A549 (cell line): ENCODE data around the gene ELAVL1. TPM values are rescaled to one million over a fixed set of nuclear protein-coding genes. Genes with fewer than 3 reads are reported as not detected.
A peak's percentile ranks its signal among the peaks of the same experiment; 100 is the strongest.

Experiments
- ATAC-seq, 2 experiments: fragments of 200-7000 bp in 1 of 2; fragments of >200 bp in 1 of 2; cut with Nextera tagmentation in 1 of 2; cut with Tn5 transposase in 1 of 2; 3 replicates each; pipeline versions ENCODE4 v1.8.0 to v1.9.1; 2018 to 2020; ENCODE audit warnings: mild to moderate bottlenecking in 1 of 2, moderate library complexity in 1 of 2
- CTCF ChIA-PET: fragments of 300-600 bp; sonication (Branson Sonifier 250); formaldehyde crosslinking; extraction: SDS; loops from one replicate; lab custom pipeline; 2021; ENCODE audit warnings: antibody characterized with exemption, inconsistent platforms; lab: Yijun Ruan, JAX
- POLR2A ChIA-PET: fragments of 350-600 bp; formaldehyde crosslinking; extraction: SDS; loops from one replicate; lab custom pipeline; 2021; ENCODE audit warnings: antibody characterized with exemption, inconsistent platforms; lab: Yijun Ruan, JAX
- DNase-seq, 2 experiments: peaks; one replicate each; pipeline versions ENCODE4 v3.0.0 to v3.0.0-alpha.2; 2011 to 2016; ENCODE audit warnings: low read depth in 1 of 2, low spot score in 1 of 2
- FAIRE-seq: peaks from 2 replicates; lab custom pipeline; 2011; peaks lifted over from hg19 to GRCh38; lab: Jason Lieb, UNC
- H3K27ac ChIP-seq, 2 experiments: fragments of >200 bp; sonication (Bioruptor Twin); formaldehyde crosslinking; 3 replicates each; pipeline ENCODE4 v1.5.1; 2016 to 2017
- H3K4me1 ChIP-seq: fragments of >200 bp; sonication (Bioruptor Twin); formaldehyde crosslinking; 3 replicates; pipeline ENCODE4 v1.6.1; 2016
- H3K4me2 ChIP-seq: fragments of >200 bp; sonication (Bioruptor Twin); formaldehyde crosslinking; 3 replicates; pipeline ENCODE4 v1.6.1; 2016
- H3K4me3 ChIP-seq: fragments of >200 bp; sonication (Bioruptor Twin); formaldehyde crosslinking; 3 replicates; pipeline ENCODE4 v1.5.1; 2016
- H3K9me3 ChIP-seq: fragments of >200 bp; sonication (Bioruptor Twin); formaldehyde crosslinking; 3 replicates; pipeline ENCODE4 v1.6.1; 2016
- BHLHE40 ChIP-seq: IDR thresholded peaks from 2 replicates; pipeline ENCODE4 v1.6.1; 2012; ENCODE audit warnings: low read depth, low read length, inconsistent platforms
- CBX8 ChIP-seq: fragments of 200-600 bp; sonication (generic); IDR thresholded peaks from 2 replicates; pipeline ENCODE4 v1.6.1; 2016
- CEBPB ChIP-seq, 2 experiments: fragments of >200 bp in 1 of 2; sonication (Bioruptor Twin) in 1 of 2; formaldehyde crosslinking in 1 of 2; IDR thresholded peaks; 2 replicates each; pipeline ENCODE4 v1.6.1; 2012 to 2016
- EHMT2 ChIP-seq: fragments of 200-600 bp; sonication (generic); IDR thresholded peaks from 2 replicates; pipeline ENCODE4 v1.6.1; 2016; ENCODE audit warnings: antibody characterized with exemption, low read depth, mild to moderate bottlenecking, moderate library complexity
- FOSL2 ChIP-seq, 2 experiments: fragments of 450-650 bp in 1 of 2; fragments of >200 bp in 1 of 2; sonication (Bioruptor Twin) in 1 of 2; formaldehyde crosslinking; IDR thresholded peaks; 2 replicates each; pipeline versions ENCODE4 v1.5.0 to v1.6.1; 2016 to 2020; ENCODE audit warnings: mild to moderate bottlenecking in 1 of 2, moderate library complexity in 1 of 2
- HEYL ChIP-seq: fragments of 250-450 bp; sonication (Bioruptor Pico); IDR thresholded peaks from 2 replicates; pipeline ENCODE4 v1.8.0; 2021; ENCODE audit warnings: mild to moderate bottlenecking, moderate library complexity
- MYC ChIP-seq: IDR thresholded peaks from 2 replicates; pipeline ENCODE4 v1.6.1; 2012; ENCODE audit warnings: mild to moderate bottlenecking, inconsistent platforms, low read length, improper control_type of control experiment, borderline replicate concordance
- NFE2L2 ChIP-seq: fragments of 150-350 bp; conservative IDR thresholded peaks from 2 replicates; pipeline ENCODE4 v1.6.1; 2014; ENCODE audit warnings: low read length
- NPAS2 ChIP-seq: fragments of 250-450 bp; sonication (Bioruptor Pico); IDR thresholded peaks from 2 replicates; pipeline ENCODE4 v1.8.0; 2022; ENCODE audit warnings: mild to moderate bottlenecking, moderate library complexity, borderline replicate concordance
- NR3C1 ChIP-seq: fragments of >200 bp; sonication (Bioruptor Twin); formaldehyde crosslinking; IDR thresholded peaks from 3 replicates; pipeline ENCODE4 v1.6.1; 2017
- RFX5 ChIP-seq: fragments of 450-650 bp; IDR thresholded peaks from 2 replicates; pipeline ENCODE4 v1.7.1; 2014; ENCODE audit warnings: antibody characterized with exemption, mild to moderate bottlenecking, moderate library complexity
- SMC3 ChIP-seq: fragments of >200 bp; sonication (Bioruptor Twin); formaldehyde crosslinking; IDR thresholded peaks from 3 replicates; pipeline ENCODE4 v1.6.1; 2018; ENCODE audit warnings: inconsistent platforms
- ZC3H11A ChIP-seq: fragments of 450-650 bp; IDR thresholded peaks from 2 replicates; pipeline ENCODE4 v1.6.1; 2014; ENCODE audit warnings: antibody characterized with exemption, mild to moderate bottlenecking
- WGBS: methylation state at CpG from one replicate; pipeline ENCODE4 v1.1.6; 2017; ENCODE audit errors: missing lambda C conversion rate; 5-methylcytosine and 5-hydroxymethylcytosine counted together
- polyA plus RNA-seq, 4 experiments: library from polyadenylated mRNA; depleted of rRNA in 3 of 4; stranded (reverse); fragments of >200 nt; fragmentation: RNase III in 1 of 4; extraction: RNeasy Plus Mini Kit Qiagen cat#74134 plus additional on column Dnase treatment in 1 of 4; gene quantifications; 2 replicates in 3 of 4; 3 replicates in 1 of 4; pipeline ENCODE4 v1.2.3, GENCODE V29; 2011 to 2017
- TF ChIP-seq, protein P1 (sequence below): fragments of 450-650 bp; IDR thresholded peaks from 2 replicates; pipeline ENCODE4 v1.6.1; 2014; ENCODE audit warnings: antibody characterized with exemption
- TF ChIP-seq, protein P2 (sequence below): IDR thresholded peaks from 2 replicates; pipeline ENCODE4 v1.6.1; 2012; ENCODE audit warnings: low read depth, borderline replicate concordance
- TF ChIP-seq, protein P3 (sequence below): IDR thresholded peaks from 2 replicates; pipeline ENCODE4 v1.6.1; 2012
- TF ChIP-seq, protein P4 (sequence below): fragments of >200 bp; sonication (Bioruptor Twin); formaldehyde crosslinking; IDR thresholded peaks from 2 replicates; pipeline ENCODE4 v1.6.1; 2016
- TF ChIP-seq, protein P5 (sequence below): fragments of >200 bp; sonication (Bioruptor Twin); formaldehyde crosslinking; IDR thresholded peaks from 3 replicates; pipeline ENCODE4 v1.5.1; 2016
- TF ChIP-seq, protein P6 (sequence below): fragments of 250-450 bp; sonication (Bioruptor Pico); IDR thresholded peaks from 2 replicates; pipeline ENCODE4 v1.5.0; 2020; ENCODE audit warnings: low read depth, mild to moderate bottlenecking, moderate library complexity

The ELAVL1 gene
- polyA plus RNA-seq, 2 of the 4 experiments (the other 2 are of a cell fraction), result 39.3 to 55.6 TPM

DNA sequence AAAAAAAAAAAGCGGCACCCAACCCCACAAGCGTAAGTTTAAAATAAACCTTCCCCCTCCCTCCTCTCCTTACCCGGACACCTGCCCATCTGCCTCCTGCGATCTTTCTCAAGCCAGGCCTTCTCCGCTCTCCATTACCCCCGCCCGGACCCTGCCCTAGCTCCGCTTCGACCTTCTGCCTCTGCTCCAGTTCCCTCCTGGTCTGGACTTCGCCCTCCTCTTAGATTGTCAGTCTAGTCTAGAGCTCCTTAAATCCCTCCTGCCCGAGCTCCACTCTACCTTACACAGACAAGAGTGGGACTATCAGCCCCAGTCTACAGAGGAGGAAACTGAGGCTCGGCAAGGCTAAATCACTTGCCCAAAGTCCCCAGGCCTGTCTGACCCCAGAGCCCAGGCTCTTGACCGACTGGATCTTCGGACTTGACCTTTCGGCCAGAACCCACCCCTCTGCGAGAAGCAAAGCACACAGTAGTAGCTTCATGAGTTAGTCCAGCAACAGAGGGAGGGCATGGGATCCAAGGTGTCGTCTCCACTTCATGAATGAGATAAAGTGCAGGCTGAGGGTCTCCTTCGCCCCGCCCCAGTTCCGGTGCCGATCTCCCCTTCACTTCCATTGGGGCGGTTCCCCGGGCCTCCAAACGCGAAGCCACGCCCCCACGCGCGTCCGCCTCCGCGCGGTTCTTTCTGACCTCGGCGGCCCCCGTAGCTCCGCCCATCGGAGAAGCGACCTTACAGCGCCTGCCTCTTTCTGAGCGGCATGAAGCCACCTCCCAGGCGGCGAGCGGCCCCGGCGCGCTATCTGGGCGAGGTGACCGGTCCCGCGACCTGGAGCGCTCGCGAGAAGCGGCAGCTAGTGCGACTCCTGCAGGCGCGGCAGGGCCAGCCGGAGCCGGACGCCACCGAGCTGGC, 85.6 kb downstream of the ELAVL1 start, which contains the start of gene SNAPC2 (continued):
- TF ChIP-seq, protein P1, sequence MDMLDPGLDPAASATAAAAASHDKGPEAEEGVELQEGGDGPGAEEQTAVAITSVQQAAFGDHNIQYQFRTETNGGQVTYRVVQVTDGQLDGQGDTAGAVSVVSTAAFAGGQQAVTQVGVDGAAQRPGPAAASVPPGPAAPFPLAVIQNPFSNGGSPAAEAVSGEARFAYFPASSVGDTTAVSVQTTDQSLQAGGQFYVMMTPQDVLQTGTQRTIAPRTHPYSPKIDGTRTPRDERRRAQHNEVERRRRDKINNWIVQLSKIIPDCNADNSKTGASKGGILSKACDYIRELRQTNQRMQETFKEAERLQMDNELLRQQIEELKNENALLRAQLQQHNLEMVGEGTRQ, result no peak
- TF ChIP-seq, protein P2, sequence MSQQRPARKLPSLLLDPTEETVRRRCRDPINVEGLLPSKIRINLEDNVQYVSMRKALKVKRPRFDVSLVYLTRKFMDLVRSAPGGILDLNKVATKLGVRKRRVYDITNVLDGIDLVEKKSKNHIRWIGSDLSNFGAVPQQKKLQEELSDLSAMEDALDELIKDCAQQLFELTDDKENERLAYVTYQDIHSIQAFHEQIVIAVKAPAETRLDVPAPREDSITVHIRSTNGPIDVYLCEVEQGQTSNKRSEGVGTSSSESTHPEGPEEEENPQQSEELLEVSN, result peak; percentile 45; the same call in 1 of the 2 replicates

DNA sequence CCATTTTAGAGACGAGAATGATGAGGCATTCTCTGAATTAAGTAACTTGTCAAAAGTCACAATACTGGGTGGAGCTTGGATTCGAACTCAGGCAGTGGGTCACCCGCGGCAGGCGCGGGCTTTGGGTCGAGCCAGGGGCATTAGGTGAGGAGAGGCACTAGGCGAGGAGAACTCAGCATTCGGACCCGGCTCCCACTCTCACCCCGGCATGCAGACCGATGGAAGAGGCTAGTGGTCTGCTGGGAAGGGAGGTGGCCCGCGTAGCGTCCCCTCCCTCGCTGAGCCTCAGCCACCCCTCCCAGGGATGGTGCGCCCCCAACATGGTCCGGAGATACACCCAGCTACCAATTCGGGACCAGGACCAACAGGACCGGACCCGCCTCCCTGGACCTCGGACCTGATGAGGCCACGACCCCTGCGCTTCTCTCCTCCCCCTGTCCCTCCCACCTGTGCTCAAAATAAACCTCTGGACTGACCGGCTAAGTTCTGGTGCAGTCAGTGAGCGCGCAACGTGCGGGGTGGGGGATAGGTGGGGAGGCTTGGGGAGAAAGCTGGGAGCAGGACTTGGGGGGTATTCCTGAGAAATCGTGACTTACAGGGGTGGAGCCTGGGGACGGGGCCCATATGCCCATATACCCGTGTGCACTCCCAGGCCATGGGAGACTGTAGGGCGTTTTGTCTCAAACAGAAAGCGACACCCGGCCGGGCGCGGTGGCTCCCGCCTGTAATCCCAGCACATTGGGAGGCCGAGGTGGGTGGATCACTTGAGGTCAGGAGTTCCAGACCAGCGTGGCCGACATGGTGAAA, 86.6 kb downstream of the ELAVL1 start:
- POLR2A ChIA-PET, result interaction anchor here (1.9 to 2.0 kb wide), 2 partner anchors 15 to 25 kb away, joined by 12 to 17 read pairs; partner anchors contain the start of genes MAP2K7 and TIMM44
- DNase-seq, result no peak
- Histone ChIP-seq H3K4me2 (no peak overlapping the region), H3K9me3 (no peaks in the 10 kb centered on the region), H3K4me3 (no peak overlapping the region), H3K4me1 (peaks cover 19% of the 10 kb centered on the region), H3K27ac (no peak overlapping the region)
- FAIRE-seq, result no peak
- no peak for TF ChIP-seq FOSL2 (IDR thresholded peaks at IDR 0.05)
- no peak for TF ChIP-seq FOSL2 (CRISPR knock-in tag; IDR thresholded peaks at IDR 0.05)
- no peak for TF ChIP-seq CEBPB (IDR thresholded peaks at IDR 0.05)
- no peak for TF ChIP-seq CBX8
- no peak for TF ChIP-seq MYC
- TF ChIP-seq, protein P3, sequence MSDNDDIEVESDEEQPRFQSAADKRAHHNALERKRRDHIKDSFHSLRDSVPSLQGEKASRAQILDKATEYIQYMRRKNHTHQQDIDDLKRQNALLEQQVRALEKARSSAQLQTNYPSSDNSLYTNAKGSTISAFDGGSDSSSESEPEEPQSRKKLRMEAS, result no peak
- no peak for TF ChIP-seq NFE2L2
- no peak for TF ChIP-seq EHMT2
- TF ChIP-seq, protein P4, sequence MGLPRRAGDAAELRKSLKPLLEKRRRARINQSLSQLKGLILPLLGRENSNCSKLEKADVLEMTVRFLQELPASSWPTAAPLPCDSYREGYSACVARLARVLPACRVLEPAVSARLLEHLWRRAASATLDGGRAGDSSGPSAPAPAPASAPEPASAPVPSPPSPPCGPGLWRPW, result no peak
- TF ChIP-seq SMC3, result no peak
- TF ChIP-seq, protein P5, sequence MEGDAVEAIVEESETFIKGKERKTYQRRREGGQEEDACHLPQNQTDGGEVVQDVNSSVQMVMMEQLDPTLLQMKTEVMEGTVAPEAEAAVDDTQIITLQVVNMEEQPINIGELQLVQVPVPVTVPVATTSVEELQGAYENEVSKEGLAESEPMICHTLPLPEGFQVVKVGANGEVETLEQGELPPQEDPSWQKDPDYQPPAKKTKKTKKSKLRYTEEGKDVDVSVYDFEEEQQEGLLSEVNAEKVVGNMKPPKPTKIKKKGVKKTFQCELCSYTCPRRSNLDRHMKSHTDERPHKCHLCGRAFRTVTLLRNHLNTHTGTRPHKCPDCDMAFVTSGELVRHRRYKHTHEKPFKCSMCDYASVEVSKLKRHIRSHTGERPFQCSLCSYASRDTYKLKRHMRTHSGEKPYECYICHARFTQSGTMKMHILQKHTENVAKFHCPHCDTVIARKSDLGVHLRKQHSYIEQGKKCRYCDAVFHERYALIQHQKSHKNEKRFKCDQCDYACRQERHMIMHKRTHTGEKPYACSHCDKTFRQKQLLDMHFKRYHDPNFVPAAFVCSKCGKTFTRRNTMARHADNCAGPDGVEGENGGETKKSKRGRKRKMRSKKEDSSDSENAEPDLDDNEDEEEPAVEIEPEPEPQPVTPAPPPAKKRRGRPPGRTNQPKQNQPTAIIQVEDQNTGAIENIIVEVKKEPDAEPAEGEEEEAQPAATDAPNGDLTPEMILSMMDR, result no peak
- TF ChIP-seq NPAS2 (CRISPR knock-in tag), result no peak
- TF ChIP-seq, protein P6, sequence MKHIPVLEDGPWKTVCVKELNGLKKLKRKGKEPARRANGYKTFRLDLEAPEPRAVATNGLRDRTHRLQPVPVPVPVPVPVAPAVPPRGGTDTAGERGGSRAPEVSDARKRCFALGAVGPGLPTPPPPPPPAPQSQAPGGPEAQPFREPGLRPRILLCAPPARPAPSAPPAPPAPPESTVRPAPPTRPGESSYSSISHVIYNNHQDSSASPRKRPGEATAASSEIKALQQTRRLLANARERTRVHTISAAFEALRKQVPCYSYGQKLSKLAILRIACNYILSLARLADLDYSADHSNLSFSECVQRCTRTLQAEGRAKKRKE (CRISPR knock-in tag), result no peak
- TF ChIP-seq ZC3H11A, result no peak
- TF ChIP-seq HEYL (CRISPR knock-in tag), result no peak
- TF ChIP-seq RFX5, result no peak
- TF ChIP-seq NR3C1, result no peak
- no peak for TF ChIP-seq BHLHE40
- WGBS, result 89% methylated on average over 29 of the region's 42 CpGs
- ATAC-seq, result no peak
- CTCF ChIA-PET, result interaction anchor here (0.6 to 2.4 kb wide), 11 partner anchors 8 to 335 kb away, joined by 3 to 14 read pairs (median 4); no protein-coding TSS in a partner anchor
